DMS53 (cell line): ENCODE data around the gene ZG16.

Experiments used
- DNase-seq: peaks from one replicate; lab custom pipeline; 2025; lab: John Stamatoyannopoulos, UW

ZG16 gene

DNA sequence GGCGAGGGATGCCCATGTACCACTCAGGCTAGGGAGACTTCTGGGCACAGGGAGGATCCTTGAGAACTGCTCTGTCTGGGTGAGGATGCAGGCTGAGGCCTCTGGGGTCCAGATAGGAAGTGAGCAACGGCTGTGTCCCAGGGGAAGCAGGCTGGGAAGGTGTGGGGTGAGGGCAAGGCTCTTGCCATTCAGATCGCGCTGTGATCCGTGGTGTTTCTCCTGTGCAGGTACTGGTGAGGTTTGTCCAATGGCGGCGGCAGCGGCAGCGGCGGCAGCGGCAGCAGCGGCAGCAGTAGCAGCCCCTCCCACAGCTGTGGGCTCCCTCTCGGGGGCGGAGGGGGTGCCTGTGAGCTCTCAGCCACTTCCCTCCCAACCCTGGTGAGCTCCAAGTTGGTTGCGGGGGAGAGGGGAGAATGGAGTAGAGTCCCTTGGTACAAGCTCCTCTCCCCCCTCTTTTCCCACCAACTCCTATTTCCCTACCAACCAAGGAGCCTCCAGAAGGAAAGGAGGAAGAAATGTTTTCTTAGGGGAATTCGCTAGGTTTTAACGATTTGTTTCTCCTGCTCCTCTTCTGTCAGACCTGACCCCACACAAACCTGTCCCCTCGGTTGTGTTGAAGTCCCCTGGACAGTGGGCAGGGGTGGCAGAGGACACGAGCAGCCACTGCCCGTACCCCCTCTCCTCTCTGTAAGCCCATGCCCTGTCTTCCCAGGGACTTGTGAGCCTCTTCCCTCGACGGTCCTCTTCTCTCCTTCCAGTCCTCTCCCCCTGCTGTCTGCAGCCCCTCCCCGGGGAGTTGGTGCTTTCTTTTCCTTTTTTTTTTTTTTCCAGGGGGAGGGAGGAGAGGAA, 32.0 kb downstream of the ZG16 start:
- DNase-seq, result peak; percentile 21

DNA sequence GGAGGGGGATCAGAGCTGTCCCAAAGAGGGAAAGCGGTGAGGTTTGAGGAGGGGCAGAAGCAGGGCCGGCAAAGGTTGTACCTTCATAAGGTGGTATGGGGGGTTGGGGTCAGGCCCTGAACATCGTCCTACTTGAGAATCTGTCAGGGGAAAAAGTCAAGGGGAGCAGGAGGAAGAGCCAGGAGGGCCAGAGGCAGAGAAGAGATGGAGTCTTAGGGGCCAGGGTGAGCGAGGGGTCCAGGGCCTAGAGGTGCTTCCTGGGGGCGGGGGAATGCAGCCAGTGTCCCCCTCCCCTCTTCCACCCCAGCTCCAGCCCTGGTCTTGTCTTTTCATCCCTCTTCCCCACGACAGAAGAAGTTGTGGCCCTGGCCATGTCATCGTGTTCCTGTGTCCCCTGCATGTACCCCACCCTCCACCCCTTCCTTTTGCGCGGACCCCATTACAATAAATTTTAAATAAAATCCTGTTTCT, 32.7 kb downstream of the ZG16 start:
- DNase-seq, result no peak

GRCh38 chr16:29811170-29811895, 33.3 kb downstream of the ZG16 start:
- DNase-seq, result peak; percentile 94

GRCh38 chr16:29811896-29812665, 34.0 kb downstream of the ZG16 start, which contains the start of gene PRRT2:
Gene PRRT2, plus strand, starts transcription at chr16:29812193. Its CDS starts 862 bp downstream, at chr16:29813055.
- peak; percentile 72 for DNase-seq

DNA sequence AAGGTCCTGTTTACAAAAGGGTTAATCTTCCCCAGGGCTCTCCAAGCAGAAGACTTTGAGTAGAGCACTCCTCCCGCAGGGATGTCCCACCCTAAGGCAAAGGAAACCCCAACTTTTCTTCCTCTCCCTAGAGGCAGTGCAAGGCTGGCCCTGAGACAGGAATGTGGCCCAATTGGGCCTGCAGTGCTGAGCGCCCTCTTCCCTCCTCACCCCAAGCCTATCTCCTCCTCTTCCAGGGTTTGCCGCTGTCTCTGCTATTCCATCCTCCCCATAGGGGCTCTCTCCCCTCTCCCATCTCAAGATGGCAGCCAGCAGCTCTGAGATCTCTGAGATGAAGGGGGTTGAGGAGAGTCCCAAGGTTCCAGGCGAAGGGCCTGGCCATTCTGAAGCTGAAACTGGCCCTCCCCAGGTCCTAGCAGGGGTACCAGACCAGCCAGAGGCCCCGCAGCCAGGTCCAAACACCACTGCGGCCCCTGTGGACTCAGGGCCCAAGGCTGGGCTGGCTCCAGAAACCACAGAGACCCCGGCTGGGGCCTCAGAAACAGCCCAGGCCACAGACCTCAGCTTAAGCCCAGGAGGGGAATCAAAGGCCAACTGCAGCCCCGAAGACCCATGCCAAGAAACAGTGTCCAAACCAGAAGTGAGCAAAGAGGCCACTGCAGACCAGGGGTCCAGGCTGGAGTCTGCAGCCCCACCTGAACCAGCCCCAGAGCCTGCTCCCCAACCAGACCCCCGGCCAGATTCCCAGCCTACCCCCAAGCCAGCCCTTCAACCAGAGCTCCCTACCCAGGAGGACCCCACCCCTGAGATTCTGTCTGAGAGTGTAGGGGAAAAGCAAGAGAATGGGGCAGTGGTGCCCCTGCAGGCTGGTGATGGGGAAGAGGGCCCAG, 34.9 kb downstream of the ZG16 start:
- no peak for DNase-seq

DNA sequence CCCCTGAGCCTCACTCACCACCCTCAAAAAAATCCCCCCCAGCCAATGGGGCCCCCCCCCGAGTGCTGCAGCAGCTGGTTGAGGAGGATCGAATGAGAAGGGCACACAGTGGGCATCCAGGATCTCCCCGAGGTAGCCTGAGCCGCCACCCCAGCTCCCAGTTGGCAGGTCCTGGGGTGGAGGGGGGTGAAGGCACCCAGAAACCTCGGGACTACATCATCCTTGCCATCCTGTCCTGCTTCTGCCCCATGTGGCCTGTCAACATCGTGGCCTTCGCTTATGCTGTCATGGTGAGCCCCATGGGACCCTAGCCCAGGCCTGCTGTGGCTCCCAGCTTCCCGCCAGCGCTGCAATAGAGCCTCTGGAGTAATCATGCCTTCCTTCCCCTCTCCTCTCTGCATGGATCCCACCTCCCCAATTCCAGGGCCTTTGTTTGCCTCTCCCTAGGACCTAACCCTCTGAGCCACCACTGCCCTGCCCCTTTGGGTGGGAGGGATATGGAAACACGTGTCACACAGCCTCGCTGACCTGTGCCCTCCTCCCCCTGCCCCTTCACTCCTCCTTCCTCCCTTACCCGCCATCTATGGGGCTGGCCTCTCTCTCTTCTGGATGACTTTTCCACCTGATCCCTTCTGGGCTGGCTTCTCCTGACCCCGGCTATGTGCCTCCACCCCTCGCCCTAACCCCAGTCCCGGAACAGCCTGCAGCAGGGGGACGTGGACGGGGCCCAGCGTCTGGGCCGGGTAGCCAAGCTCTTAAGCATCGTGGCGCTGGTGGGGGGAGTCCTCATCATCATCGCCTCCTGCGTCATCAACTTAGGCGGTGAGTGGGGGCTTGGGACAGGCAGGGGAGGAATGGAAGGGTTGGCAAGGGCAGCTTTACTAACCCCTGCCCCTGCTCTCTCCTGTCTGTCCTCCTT, 35.8 kb downstream of the ZG16 start:
- no peak for DNase-seq

GRCh38 chr16:29814592-29814991, 36.5 kb downstream of the ZG16 start:
- DNase-seq, result no peak

DNA sequence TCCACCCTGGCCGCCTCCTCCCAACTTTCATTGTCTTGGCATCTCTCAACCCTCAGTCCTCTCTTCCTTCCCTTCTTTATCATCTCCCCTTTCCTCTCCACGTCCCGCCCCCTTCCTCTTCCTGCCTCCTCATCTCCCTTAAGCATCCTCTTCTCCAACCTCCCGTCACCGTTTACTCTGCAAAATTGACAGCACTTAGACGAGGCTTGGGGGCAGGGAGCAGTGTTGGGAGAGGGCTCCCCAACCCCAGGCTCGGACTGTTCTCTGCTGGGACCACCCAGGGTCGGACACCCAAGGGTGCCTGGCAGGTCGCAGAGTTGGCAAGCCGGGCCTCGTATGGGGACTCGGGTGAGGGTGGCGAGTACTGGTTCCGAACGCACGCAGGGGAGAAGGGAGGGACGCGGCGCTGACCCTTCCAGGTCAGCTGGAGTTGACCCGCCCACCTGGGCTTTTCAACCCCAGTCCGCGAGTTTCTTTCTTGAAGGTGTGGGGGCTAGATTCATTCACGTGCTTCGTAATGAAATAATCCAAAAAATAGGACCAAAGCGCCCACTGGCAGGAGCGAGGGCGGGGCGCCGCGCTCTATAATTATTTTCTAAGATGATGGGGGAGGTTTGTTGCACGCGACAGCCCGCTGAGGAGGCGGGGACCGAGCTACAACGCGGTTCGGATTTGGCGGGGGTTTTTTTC, 37.1 kb downstream of the ZG16 start:
- peak; percentile 83 for DNase-seq

DNA sequence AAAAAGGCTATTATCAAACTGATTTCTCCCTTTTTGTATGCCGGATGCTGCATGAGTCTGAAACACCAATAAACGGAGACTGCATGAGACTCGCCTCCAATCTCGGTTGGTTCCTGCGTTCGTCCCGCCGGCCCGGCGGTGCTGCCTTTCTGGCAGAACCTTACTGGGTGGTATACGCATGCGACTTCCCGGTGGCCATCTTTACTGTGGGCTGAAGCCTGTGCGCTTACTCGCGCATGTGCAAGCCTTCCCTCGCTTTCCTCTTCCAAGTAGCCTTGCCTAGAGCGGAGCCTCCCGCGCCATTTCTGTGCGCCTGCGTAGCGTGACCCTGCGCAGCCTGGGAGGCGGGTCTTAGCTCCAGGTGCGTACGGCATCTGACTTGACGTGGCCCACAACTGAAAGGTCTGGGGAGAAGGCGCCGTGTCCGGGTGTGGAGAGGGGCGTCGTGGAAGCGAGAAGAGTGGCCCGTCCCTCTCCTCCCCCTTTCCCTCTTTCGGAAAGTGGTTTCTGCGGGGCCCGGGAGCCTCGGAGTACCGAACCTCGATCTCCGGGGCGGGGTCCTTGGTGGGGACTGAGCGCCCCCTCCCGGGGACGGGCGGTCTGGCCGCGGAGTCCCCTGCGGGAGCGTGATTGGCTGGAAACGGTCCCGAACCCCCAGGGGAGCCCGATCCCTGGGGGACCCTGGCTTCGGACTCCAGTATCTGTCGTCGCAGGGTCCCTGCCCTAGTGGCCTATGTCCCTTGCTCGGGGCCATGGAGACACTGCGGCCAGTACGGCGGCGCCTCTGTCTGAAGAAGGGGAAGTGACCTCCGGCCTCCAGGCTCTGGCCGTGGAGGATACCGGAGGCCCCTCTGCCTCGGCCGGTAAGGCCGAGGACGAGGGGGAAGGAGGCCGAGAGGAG, 38.0 kb downstream of the ZG16 start, which contains the start of gene PAGR1:
TSS of gene PAGR1 (plus strand) at position 360 of the 901 bp plus-strand sequence. CDS start at position 734, 374 bp downstream.
- peak; percentile 99 for DNase-seq

- DNase-seq, result peak; percentile 82
Measured at GRCh38 chr16:29816694-29817441, 38.8 kb downstream of the ZG16 start.

GRCh38 chr16:29818082-29818481, 40.0 kb downstream of the ZG16 start:
- no peak for DNase-seq

DNA sequence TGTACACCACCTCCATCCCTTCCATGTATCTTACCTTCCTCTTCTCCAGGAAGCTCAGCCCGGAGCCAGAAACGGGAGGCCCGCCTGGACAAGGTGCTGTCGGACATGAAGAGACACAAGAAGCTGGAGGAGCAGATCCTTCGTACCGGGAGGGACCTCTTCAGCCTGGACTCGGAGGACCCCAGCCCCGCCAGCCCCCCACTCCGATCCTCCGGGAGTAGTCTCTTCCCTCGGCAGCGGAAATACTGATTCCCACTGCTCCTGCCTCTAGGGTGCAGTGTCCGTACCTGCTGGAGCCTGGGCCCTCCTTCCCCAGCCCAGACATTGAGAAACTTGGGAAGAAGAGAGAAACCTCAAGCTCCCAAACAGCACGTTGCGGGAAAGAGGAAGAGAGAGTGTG, 41.5 kb downstream of the ZG16 start:
- DNase-seq, result no peak

DNA sequence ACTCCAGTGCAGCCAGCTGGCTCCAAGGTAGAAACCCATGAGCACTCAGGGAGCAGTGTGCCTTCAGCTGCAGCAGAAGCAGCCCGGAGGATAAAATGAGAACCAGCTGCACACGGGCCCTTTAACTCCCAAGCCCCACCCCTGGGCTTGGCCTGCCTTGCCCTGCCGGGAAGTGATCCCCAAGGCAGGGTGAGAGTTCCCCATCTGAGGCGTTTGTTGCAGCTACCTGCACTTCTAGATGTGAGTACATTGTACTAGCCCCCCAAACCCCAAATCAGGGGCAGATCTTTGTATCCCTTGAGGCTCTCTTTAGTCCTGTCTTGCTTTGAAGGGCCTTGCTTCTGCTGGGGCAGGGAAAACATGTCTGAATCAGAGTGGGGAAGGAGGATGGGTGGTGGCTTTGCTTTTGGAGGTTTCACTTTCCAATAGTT, 42.2 kb downstream of the ZG16 start, which contains the start of gene MVP:
TSS of gene MVP (plus strand) at position 192 of the 431 bp plus-strand sequence. CDS start 10,088 bp downstream, outside the sequence.
- DNase-seq, result peak; percentile 64

- DNase-seq, result no peak
Measured at GRCh38 chr16:29820730-29821642, 42.9 kb downstream of the ZG16 start.

GRCh38 chr16:29821643-29822115, 43.6 kb downstream of the ZG16 start:
- no peak for DNase-seq

GRCh38 chr16:29824589-29825144, 46.6 kb downstream of the ZG16 start:
- DNase-seq, result no peak
